Measurements from ENCODE around the gene FOXJ2.
"Not testable (repeated sequence)": the region's sequence is repeated elsewhere in the genome, so short reads cannot be mapped to it uniquely, and the experiment has no call there.

FOXJ2 gene

GRCh38 chr12:8071820-8072219, 39.3 kb downstream of the FOXJ2 start:
- DNase-seq: not testable (repeated sequence)

DNA sequence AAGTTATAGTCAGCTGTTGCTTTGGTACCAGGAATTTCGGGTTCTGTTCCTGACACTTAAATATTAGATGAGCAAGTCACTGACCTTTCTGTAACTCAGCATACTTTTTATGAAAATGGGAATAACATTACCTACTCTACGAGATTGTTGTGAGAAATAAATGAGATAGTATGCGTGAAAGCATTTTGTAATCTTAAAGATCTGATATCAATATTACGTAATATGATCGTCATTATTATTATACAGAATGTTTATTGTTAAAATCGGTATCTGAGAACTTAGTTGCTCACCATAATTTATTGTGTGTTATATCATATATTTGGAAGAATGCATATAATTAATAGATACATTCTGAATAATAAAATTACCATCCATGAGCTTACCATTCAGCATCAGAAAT, 43.4 kb downstream of the FOXJ2 start:
- DNase-seq: no peak

- DNase-seq: no peak
Measured at GRCh38 chr12:8076366-8076765, 43.9 kb downstream of the FOXJ2 start.

DNA sequence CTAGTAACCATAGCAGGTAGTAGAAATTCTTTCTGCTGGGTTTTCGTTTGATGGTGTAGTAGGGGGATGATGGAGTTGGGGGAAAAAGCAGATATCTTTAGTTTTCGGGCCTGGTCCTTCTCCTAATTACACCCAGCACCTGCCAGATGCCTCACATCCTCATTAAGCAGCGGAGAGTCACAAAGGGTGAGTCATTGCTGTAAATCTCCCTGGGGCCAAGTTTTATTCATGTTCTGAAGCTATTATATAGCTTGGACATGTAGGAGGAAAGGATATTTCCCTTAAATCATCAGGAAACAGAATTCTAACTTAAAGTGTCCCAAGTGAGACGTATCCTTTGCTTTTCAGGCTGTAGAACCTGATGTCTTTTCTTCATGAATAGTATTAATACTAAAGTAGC, 44.7 kb downstream of the FOXJ2 start:
- DNase-seq: no peak

GRCh38 chr12:8078398-8078797, 45.9 kb downstream of the FOXJ2 start:
- DNase-seq: no peak

DNA sequence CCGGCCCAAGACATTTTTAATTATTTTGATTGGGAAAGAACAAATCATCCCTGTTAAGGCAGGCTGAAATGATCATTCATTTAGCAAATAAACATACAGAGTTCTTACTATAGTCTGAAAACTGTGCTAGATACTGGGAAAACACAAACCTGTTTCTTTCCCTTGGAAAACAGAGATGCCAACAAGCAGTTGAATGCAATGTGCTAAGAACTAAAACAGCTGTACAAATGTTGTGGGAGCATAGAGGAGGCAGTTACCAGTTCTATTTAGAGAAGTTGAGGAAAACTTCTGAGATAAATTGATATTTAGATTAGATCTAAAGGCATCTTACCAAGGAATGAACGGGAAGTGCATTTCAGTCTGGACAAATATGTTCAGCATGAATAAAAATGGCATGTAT, 46.4 kb downstream of the FOXJ2 start:
- DNase-seq: no peak

- DNase-seq: no peak
Measured at GRCh38 chr12:8080120-8080519, 47.6 kb downstream of the FOXJ2 start.

- DNase-seq: no peak
Measured at GRCh38 chr12:8081251-8081920, 48.9 kb downstream of the FOXJ2 start.

DNA sequence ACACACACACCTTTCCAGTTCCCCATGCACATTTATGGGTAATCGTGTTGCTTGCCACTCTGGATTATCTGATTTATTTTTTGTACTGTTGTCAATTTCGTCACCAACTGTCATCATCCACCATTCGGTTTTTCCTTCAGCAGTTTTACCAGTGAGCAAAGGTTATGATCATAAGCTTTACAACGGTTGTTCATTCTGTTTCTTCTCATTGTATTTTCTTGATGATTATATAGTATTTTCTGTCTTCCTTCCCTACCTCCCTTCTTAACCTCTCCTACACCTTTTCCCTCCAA, 50.2 kb downstream of the FOXJ2 start:
- no peak for DNase-seq

DNA sequence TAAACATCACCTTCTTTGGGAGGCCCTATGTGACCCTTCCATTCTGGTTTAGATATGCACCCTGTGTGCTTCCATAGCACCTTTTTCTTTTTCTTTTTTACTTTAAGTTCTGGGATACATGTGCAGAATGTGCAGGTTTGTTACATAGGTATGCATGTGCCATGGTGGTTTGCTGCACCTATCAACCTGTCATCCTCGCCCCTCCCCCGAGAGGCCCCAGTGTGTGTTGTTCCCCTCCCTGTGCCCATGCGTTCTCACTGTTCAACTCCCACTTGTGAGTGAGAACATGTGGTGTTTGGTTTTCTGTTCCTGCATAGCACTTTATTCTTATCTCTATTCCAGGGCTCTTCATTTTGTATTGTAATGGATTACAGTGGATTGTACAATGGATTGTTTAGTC, 51.8 kb downstream of the FOXJ2 start:
- DNase-seq: not testable (repeated sequence)

- no peak for DNase-seq
Measured at GRCh38 chr12:8087666-8088065, 55.1 kb downstream of the FOXJ2 start.

DNA sequence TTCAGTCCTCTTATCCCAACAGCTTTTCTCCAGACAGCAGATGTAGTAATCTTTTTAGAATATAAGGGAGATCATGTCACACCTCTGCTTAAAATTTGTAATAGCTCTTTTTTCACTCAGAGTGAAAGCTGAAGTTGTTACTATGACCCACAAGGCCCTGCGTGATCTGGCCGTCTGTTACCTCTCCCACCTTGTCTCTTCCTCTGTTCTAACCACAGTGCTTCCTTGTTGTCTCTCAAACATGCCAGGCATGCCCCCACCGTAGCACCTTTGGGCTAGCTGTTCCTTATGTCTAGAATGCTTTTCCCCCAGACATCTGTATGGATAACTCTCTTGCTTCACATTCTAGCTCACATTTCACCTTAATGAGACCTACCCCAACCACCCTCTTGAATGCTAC, 56.1 kb downstream of the FOXJ2 start:
- no peak for DNase-seq

- not testable (repeated sequence) for DNase-seq
Measured at GRCh38 chr12:8089277-8089676, 56.8 kb downstream of the FOXJ2 start.

DNA sequence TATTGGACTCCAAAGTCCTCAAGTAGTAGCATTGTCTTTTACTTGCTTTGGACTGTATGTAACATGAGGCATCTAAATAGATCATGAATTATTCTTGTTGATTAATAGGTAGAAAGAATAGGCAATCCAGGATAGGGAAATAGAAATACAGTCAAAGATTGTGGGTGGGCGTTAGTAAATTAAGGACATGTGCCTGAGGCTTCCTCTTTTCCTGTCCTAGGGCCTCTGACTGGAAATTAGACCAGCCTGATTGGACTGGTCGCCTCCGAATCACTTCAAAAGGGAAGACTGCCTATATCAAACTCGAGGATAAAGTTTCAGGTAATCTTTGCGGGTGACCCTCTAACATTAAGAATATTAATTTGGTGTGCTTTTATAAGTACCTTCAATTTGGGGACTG, 57.2 kb downstream of the FOXJ2 start:
- no peak for DNase-seq

- DNase-seq: no peak
Measured at GRCh38 chr12:8093291-8093690, 60.8 kb downstream of the FOXJ2 start.

GRCh38 chr12:8096281-8096915, 63.9 kb downstream of the FOXJ2 start:
- DNase-seq: no peak

- DNase-seq: no peak
Measured at GRCh38 chr12:8099235-8099634, 66.7 kb downstream of the FOXJ2 start.

Measured in NCI-H1048 (cell line).